Cardiac fibroblast (primary cell): ENCODE data around the gene MYO16.

Experiments used
- DNase-seq, 2 donors: peaks; one replicate each; pipeline versions ENCODE4 v3.0.0 to v3.0.0-alpha.2; 2010; ENCODE audit warnings: low read depth in 2 of 2
- H3K4me3 ChIP-seq, 2 donors: replicated peaks in 1 of 2; 1 replicate in 1 of 2; 2 replicates in 1 of 2; pipeline ENCODE4 v1.5.1; 2011; ENCODE audit warnings: low read depth in 2 of 2, low read length in 2 of 2, mild to moderate bottlenecking in 2 of 2, moderate library complexity in 1 of 2
- CTCF ChIP-seq: IDR thresholded peaks from one replicate; pipeline ENCODE4 v1.5.1; 2011; ENCODE audit warnings: low read depth, mild to moderate bottlenecking, low read length, inconsistent platforms

The MYO16 gene

GRCh38 chr13:108629181-108629752 is at the start of gene MYO16:
TSS of gene MYO16 (plus strand) at chr13:108629611. CDS start at chr13:108629845, 234 bp downstream.
- no peak for TF ChIP-seq CTCF
- no peak within 1 kb of the TSS for H3K4me3 ChIP-seq
- DNase-seq: no peak

DNA sequence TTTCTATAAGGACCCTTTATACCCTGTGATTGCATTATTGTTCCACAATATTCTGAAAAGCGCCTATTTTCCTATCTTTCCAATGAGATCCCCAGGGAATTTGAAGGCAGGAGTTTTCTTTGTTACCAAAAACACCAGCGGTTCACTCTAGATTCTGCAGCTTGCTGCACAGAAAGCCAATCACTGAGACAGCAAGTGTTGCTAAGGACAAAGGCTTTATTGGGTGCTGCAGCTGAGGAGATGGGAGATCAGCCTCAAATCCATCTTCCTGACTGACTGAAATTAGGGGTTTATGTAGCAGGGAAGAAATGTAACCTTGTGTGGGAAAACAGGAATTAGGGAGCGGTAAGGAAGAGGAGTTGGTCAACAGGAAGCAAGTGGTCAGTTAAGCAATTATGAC is 42.6 kb upstream of the MYO16 start:
- H3K4me3 ChIP-seq: no peak overlapping the region
- TF ChIP-seq CTCF: no peak
- no peak for DNase-seq

- no peak for TF ChIP-seq CTCF
- H3K4me3 ChIP-seq: no peak overlapping the region
- no peak for DNase-seq
Observed at GRCh38 chr13:108588516-108588915, 40.9 kb upstream of the MYO16 start.

DNA sequence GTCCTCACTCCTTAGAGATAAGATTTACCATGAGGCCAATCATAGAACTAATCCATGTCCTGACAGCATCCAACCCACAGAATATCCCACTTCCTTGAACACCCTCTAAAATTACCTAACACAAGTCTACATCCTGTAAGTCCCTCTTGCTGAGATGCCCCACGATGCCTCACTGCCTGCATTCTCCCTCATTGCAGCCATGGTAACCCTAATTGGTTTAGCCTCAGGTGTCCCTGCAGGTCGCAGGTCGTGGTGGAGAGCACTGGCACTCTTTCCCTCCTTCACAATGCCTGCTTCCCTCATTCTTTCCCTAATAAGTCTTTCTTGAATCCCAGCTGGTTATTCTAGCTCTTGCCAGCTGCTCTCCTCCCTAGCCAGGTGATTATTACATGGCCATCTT is 35.3 kb upstream of the MYO16 start:
- no peak for DNase-seq
- H3K4me3 ChIP-seq: no peak overlapping the region
- TF ChIP-seq CTCF: no peak

GRCh38 chr13:108595436-108596274 is 33.8 kb upstream of the MYO16 start:
- no peak for TF ChIP-seq CTCF
- no peak for DNase-seq
- no peak overlapping the region for H3K4me3 ChIP-seq

- no peak for DNase-seq
- no peak overlapping the region for H3K4me3 ChIP-seq
- TF ChIP-seq CTCF: no peak
Observed at GRCh38 chr13:108597943-108598342, 31.5 kb upstream of the MYO16 start.
